Endothelial cell of umbilical vein (primary cell): ENCODE data around the gene CNKSR2. TPM values are rescaled to one million over a fixed set of nuclear protein-coding genes. Genes with fewer than 3 reads are reported as not detected.

Source experiments
- BruUV-seq: library from RNA; stranded (reverse); fragments of 400-500 nt; replicated peaks from 2 replicates; lab custom pipeline; 2021; lab: Mats Ljungman, UMichigan
- CTCF ChIA-PET: fragments of 300-600, 350-600 bp; sonication (Branson Sonifier 250); formaldehyde crosslinking; loops from one replicate; lab custom pipeline; 2021; ENCODE audit warnings: antibody characterized with exemption, inconsistent platforms; lab: Charles Lee
- POLR2A ChIA-PET: fragments of 300-600, 350-600 bp; sonication (Branson Sonifier 250); formaldehyde crosslinking; loops from one replicate; lab custom pipeline; 2021; ENCODE audit warnings: antibody characterized with exemption, inconsistent platforms; lab: Charles Lee
- DNase-seq: peaks from one replicate; pipeline ENCODE4 v3.0.0-alpha.2; 2011; ENCODE audit warnings: low read depth, low spot score
- FAIRE-seq: peaks from 2 replicates; lab custom pipeline; 2011; peaks lifted over from hg19 to GRCh38; lab: Jason Lieb, UNC
- H2AFZ ChIP-seq: 2 replicates; pipeline ENCODE4 v1.6.0; 2012; ENCODE audit warnings: low read depth, low read length, control low read depth, inconsistent platforms
- H3K27ac ChIP-seq: 2 replicates; pipeline ENCODE4 v1.5.1; 2011; ENCODE audit warnings: low read depth, mild to moderate bottlenecking, control low read depth, low read length, moderate library complexity; ENCODE audit not compliant: insufficient read depth
- H3K27me3 ChIP-seq, 2 experiments: 2 replicates each; pipeline versions ENCODE4 v1.6.0 to v1.6.1; 2011; ENCODE audit warnings: low read length in 2 of 2, mixed read lengths in 1 of 2; ENCODE audit not compliant: control insufficient read depth in 2 of 2, insufficient read depth in 2 of 2
- H3K36me3 ChIP-seq, 2 experiments: 2 replicates in 1 of 2; 3 replicates in 1 of 2; pipeline ENCODE4 v1.5.1; 2011; ENCODE audit warnings: low read length in 2 of 2, mild to moderate bottlenecking in 1 of 2, moderate library complexity in 1 of 2; ENCODE audit not compliant: control insufficient read depth in 2 of 2, insufficient read depth in 2 of 2; ENCODE audit errors: extremely low read depth in 1 of 2
- H3K4me1 ChIP-seq: 3 replicates; pipeline ENCODE4 v1.5.1; 2011; ENCODE audit warnings: mild to moderate bottlenecking, low read length; ENCODE audit not compliant: control insufficient read depth, insufficient read depth; ENCODE audit errors: extremely low read depth
- H3K4me2 ChIP-seq: 2 replicates; pipeline ENCODE4 v1.6.1; 2011; ENCODE audit warnings: low read length, control low read depth, mixed read lengths; ENCODE audit not compliant: insufficient read depth
- H3K4me3 ChIP-seq, 3 experiments: fragments of 200-600 bp in 1 of 3; sonication (generic), shearing (Covaris generic) in 1 of 3; replicated peaks in 1 of 3; 2 replicates each; pipeline ENCODE4 v1.5.1; 2011 to 2016; ENCODE audit warnings: control low read depth in 3 of 3, low read length in 3 of 3, mild to moderate bottlenecking in 2 of 3, inconsistent platforms in 1 of 3, low read depth in 1 of 3, moderate library complexity in 1 of 3; ENCODE audit not compliant: insufficient read depth in 1 of 3
- H3K79me2 ChIP-seq: 2 replicates; pipeline ENCODE4 v1.6.0; 2012; ENCODE audit warnings: low read length, inconsistent platforms; ENCODE audit not compliant: control insufficient read depth, insufficient read depth
- H3K9ac ChIP-seq: replicated peaks from 2 replicates; pipeline ENCODE3; 2011; ENCODE audit warnings: low read length, control low read depth; ENCODE audit not compliant: insufficient read depth; ENCODE audit errors: extremely low read depth
- H3K9me1 ChIP-seq: replicated peaks from 3 replicates; pipeline ENCODE4 v1.6.0; 2011; ENCODE audit warnings: mild to moderate bottlenecking, low read length; ENCODE audit not compliant: control insufficient read depth, insufficient read depth; ENCODE audit errors: extremely low read depth
- H3K9me3 ChIP-seq: replicated peaks from 2 replicates; pipeline ENCODE4 v1.5.1; 2012; ENCODE audit warnings: low read length, inconsistent platforms; ENCODE audit not compliant: control insufficient read depth, insufficient read depth
- H4K20me1 ChIP-seq: replicated peaks from 2 replicates; pipeline ENCODE3; 2011; ENCODE audit warnings: mild to moderate bottlenecking, low read length; ENCODE audit not compliant: control insufficient read depth, insufficient read depth; ENCODE audit errors: extremely low read depth
- EZH2 ChIP-seq: IDR thresholded peaks from 2 replicates; pipeline ENCODE4 v1.6.1; 2012; ENCODE audit warnings: borderline replicate concordance, low read depth, mild to moderate bottlenecking, moderate library complexity, low read length, inconsistent platforms; ENCODE audit not compliant: severe bottlenecking
- FOS ChIP-seq: IDR thresholded peaks from 2 replicates; pipeline ENCODE4 v1.6.1; 2011; ENCODE audit warnings: mild to moderate bottlenecking, low read length, moderate library complexity, borderline replicate concordance; ENCODE audit not compliant: insufficient read depth
- MYC ChIP-seq: IDR thresholded peaks from one replicate; pipeline ENCODE4 v1.6.1; 2011; ENCODE audit warnings: mild to moderate bottlenecking, low read depth, low read length
- POLR2A ChIP-seq: IDR thresholded peaks from 2 replicates; pipeline ENCODE4 v1.6.1; 2012; ENCODE audit warnings: low read depth, mild to moderate bottlenecking, control low read depth, low read length
- POLR2AphosphoS5 ChIP-seq: IDR thresholded peaks from 2 replicates; pipeline ENCODE4 v1.6.1; 2012; ENCODE audit warnings: low read depth, mild to moderate bottlenecking, control low read depth, low read length, moderate library complexity; ENCODE audit not compliant: insufficient read depth
- dilution Hi-C: fragments of 300-500 bp; cut with MboI; formaldehyde crosslinking; loops from one replicate; pipeline ENCODE4 v1.15.0; 2019; ENCODE audit warnings: low sequenced_read_pairs; ENCODE audit not compliant: extremely low pct_ligation_motif_present
- intact Hi-C: fragments of 100-400 bp; cut with micrococcal nuclease; formaldehyde crosslinking; loops from one replicate; pipeline ENCODE4 v1.10.0; 2022
- polyA plus RNA-seq, 4 experiments: library from polyadenylated mRNA; depleted of rRNA in 3 of 4; stranded (reverse) in 3 of 4; unstranded in 1 of 4; fragments of >200 nt; gene quantifications; 2 replicates each; pipeline versions ENCODE4 v1.2.1 to v1.2.3, GENCODE V29; 2011 to 2012; ENCODE audit warnings: missing spikeins in 1 of 4
- total RNA-seq: library from RNA; stranded (reverse); gene quantifications from 2 replicates; pipeline ENCODE4 v1.2.3, GENCODE V29; 2021

The CNKSR2 gene
- total and polyA plus RNA-seq, 2 donors (not counting 3 experiments of a cell fraction or from before 2014, with no cell fraction given) = 0.13 TPM; not detected in 1

GRCh38 chrX:21394792-21395191 lies 20.6 kb downstream of the CNKSR2 start:
- no peak overlapping the region for H3K27ac ChIP-seq
- no peaks in the 10 kb centered on the region for H3K4me1 ChIP-seq
- no peak overlapping the region for H2AFZ ChIP-seq
- ChIA-PET POLR2A (no interaction called here), CTCF (interaction anchor here (1.4 kb wide), 1 partner anchor 11 kb away, joined by 3 read pairs; no protein-coding TSS in a partner anchor)
- no peaks in the 10 kb centered on the region for H3K9me1 ChIP-seq
- no peak overlapping the region for H3K9ac ChIP-seq
- BruUV-seq = no TSS peak
- no peaks in the 10 kb centered on the region for H3K27me3 ChIP-seq
- no peak overlapping the region for H3K4me2 ChIP-seq
- H3K9me3 ChIP-seq = no peaks in the 10 kb centered on the region
- dilution Hi-C loops = no loop called here
- no peaks in the 10 kb centered on the region for H3K36me3 ChIP-seq
- no peak overlapping the region for H3K4me3 ChIP-seq
- FAIRE-seq (no peak), DNase-seq (no peak)
- H3K79me2 ChIP-seq = no peaks in the 10 kb centered on the region
- TF ChIP-seq EZH2 (no peak), FOS (no peak), POLR2A (no peak), MYC (no peak), POLR2AphosphoS5 (no peak)
- intact Hi-C loops = no loop called here
- no peaks in the 10 kb centered on the region for H4K20me1 ChIP-seq

GRCh38 chrX:21398426-21398825 lies 24.2 kb downstream of the CNKSR2 start:
- Histone ChIP-seq H3K9me1 (no peaks in the 10 kb centered on the region), H3K4me3 (no peak overlapping the region), H3K9ac (no peak overlapping the region), H3K27me3 (no peaks in the 10 kb centered on the region), H4K20me1 (no peaks in the 10 kb centered on the region), H2AFZ (no peak overlapping the region), H3K9me3 (no peaks in the 10 kb centered on the region), H3K36me3 (no peaks in the 10 kb centered on the region), H3K79me2 (no peaks in the 10 kb centered on the region), H3K27ac (no peak overlapping the region), H3K4me2 (no peak overlapping the region), H3K4me1 (no peaks in the 10 kb centered on the region)
- dilution Hi-C loops (no loop called here), intact Hi-C loops (no loop called here)
- FAIRE-seq (no peak), DNase-seq (no peak)
- BruUV-seq = no TSS peak
- POLR2A ChIA-PET = no interaction called here
- CTCF ChIA-PET = no interaction called here
- no peak for TF ChIP-seq EZH2
